Neural cell (in vitro differentiated cells): ENCODE measurements around the gene SHMT1.

Experiments
- POLR2AphosphoS5 ChIP-seq: IDR thresholded peaks from 2 replicates; pipeline ENCODE4 v1.6.1; 2012
- TF ChIP-seq, protein P1 (sequence below): fragments of 450-650 bp; IDR thresholded peaks from 2 replicates; pipeline ENCODE4 v1.5.1; 2014; ENCODE audit warnings: antibody characterized with exemption, mild to moderate bottlenecking, moderate library complexity; ENCODE audit not compliant: poor library complexity, severe bottlenecking

DNA sequence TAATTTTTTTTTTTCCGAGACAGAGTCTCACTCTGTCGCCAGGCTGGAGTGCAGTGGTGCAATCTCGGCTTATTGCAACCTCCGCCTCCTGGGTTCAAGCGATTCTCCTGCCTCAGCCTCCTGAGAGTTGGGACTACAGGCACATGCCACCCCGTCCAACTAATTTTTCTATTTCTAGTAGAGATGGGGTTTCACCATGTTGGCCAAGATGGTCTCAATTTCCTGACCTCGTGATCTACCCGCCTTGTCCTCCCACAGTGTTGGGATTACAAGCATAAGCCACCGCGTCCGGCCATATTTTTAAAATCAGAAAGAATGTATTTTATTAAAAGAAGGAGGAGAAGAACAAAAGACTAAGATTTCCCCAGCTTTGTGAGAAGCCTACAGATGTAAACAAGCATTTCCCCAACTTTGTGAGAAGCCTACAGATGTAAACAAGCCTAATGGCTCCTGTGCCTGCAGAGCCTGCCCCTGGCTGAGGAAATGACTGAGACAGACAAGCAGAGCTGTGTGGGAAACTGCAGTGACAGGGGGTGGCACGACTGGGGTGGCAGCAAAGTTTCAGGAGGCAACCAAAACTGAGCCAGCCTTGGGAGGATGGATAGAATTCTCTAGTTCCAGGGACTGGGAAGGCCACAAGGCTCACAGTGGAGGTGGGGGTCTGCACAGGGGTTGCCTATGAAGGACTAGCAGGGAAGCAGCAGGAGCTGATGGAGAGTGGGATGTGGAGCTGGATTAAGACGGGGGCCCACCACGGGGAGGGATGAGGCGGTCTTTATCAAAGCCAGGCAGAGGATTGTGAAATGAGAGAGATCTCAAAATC lies 71.4 kb downstream of the SHMT1 start:
- TF ChIP-seq, protein P1, sequence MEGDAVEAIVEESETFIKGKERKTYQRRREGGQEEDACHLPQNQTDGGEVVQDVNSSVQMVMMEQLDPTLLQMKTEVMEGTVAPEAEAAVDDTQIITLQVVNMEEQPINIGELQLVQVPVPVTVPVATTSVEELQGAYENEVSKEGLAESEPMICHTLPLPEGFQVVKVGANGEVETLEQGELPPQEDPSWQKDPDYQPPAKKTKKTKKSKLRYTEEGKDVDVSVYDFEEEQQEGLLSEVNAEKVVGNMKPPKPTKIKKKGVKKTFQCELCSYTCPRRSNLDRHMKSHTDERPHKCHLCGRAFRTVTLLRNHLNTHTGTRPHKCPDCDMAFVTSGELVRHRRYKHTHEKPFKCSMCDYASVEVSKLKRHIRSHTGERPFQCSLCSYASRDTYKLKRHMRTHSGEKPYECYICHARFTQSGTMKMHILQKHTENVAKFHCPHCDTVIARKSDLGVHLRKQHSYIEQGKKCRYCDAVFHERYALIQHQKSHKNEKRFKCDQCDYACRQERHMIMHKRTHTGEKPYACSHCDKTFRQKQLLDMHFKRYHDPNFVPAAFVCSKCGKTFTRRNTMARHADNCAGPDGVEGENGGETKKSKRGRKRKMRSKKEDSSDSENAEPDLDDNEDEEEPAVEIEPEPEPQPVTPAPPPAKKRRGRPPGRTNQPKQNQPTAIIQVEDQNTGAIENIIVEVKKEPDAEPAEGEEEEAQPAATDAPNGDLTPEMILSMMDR: no peak
- TF ChIP-seq POLR2AphosphoS5: no peak
